Stimulated activated naive B cell treated with anti-CD40 and anti-IgM and Interleukin-4, amounts not matched to agents 10 μg/mL and 1 μg/mL and 100 μg/mL, for 72 hours (primary cell): ENCODE measurements around the gene MSMO1.

Experiments
- ATAC-seq, 2 donors: fragments of 150-1000 bp; cut with Tn5 transposase; replicated peaks; 2 replicates each; pipeline ENCODE4 v1.10.0; 2021; ENCODE audit warnings: moderate library complexity in 1 of 2
- DNase-seq: peaks from one replicate; pipeline ENCODE4 v3.0.0; 2021
- H3K27ac Mint-ChIP-seq: one replicate; pipeline ENCODE4 v1.8.0; 2022; ENCODE audit warnings: mild to moderate bottlenecking, mixed read lengths
- H3K27me3 Mint-ChIP-seq, 2 donors: one replicate each; pipeline ENCODE4 v1.8.0; 2022; ENCODE audit warnings: mixed read lengths in 2 of 2
- H3K36me3 Mint-ChIP-seq, 2 donors: one replicate each; pipeline ENCODE4 v1.8.0; 2022; ENCODE audit warnings: mixed read lengths in 2 of 2, mild to moderate bottlenecking in 1 of 2
- H3K4me1 Mint-ChIP-seq, 2 donors: one replicate each; pipeline ENCODE4 v1.8.0; 2022; ENCODE audit warnings: mixed read lengths in 2 of 2, mild to moderate bottlenecking in 1 of 2
- H3K4me3 Mint-ChIP-seq, 2 donors: one replicate each; pipeline ENCODE4 v1.8.0; 2022; ENCODE audit warnings: mild to moderate bottlenecking in 2 of 2, mixed read lengths in 2 of 2, moderate library complexity in 1 of 2
- H3K9me3 Mint-ChIP-seq, 2 donors: one replicate each; pipeline ENCODE4 v1.8.0; 2022; ENCODE audit warnings: mixed read lengths in 2 of 2, mild to moderate bottlenecking in 1 of 2

MSMO1 gene

GRCh38 chr4:165382640-165383039, 55.2 kb downstream of the MSMO1 start:
- H3K4me3 Mint-ChIP-seq, result no peak overlapping the region
- peaks cover 3 to 6% of the 10 kb centered on the region in 2 donors for H3K4me1 Mint-ChIP-seq
- DNase-seq (no peak), ATAC-seq (no peak)
- H3K36me3 Mint-ChIP-seq, result no peaks in the 10 kb centered on the region
- no peaks in the 10 kb centered on the region for H3K9me3 Mint-ChIP-seq
- H3K27me3 Mint-ChIP-seq, result peaks cover 20 to 55% of the 10 kb centered on the region in 2 donors
- H3K27ac Mint-ChIP-seq, result no peak overlapping the region

- H3K36me3 Mint-ChIP-seq, result no peaks in the 10 kb centered on the region
- H3K4me1 Mint-ChIP-seq, result peaks cover 3 to 4% of the 10 kb centered on the region in 2 donors
- H3K27ac Mint-ChIP-seq, result no peak overlapping the region
- H3K27me3 Mint-ChIP-seq, result peaks cover 30 to 55% of the 10 kb centered on the region in 2 donors
- ATAC-seq (no peak), DNase-seq (no peak)
- no peak overlapping the region for H3K4me3 Mint-ChIP-seq
- H3K9me3 Mint-ChIP-seq, result no peaks in the 10 kb centered on the region
Observed at GRCh38 chr4:165383591-165384073, 56.2 kb downstream of the MSMO1 start.

GRCh38 chr4:165384186-165384585, 56.7 kb downstream of the MSMO1 start:
- no peak overlapping the region for H3K27ac Mint-ChIP-seq
- DNase-seq (no peak), ATAC-seq (no peak)
- no peaks in the 10 kb centered on the region for H3K4me1 Mint-ChIP-seq
- H3K4me3 Mint-ChIP-seq, result no peak overlapping the region
- no peaks in the 10 kb centered on the region for H3K36me3 Mint-ChIP-seq
- no peaks in the 10 kb centered on the region for H3K9me3 Mint-ChIP-seq
- H3K27me3 Mint-ChIP-seq, result peaks cover 27 to 52% of the 10 kb centered on the region in 2 donors

GRCh38 chr4:165384598-165384997, 57.1 kb downstream of the MSMO1 start:
- H3K4me3 Mint-ChIP-seq, result no peak overlapping the region
- H3K4me1 Mint-ChIP-seq, result no peaks in the 10 kb centered on the region
- no peak for ATAC-seq
- no peaks in the 10 kb centered on the region for H3K9me3 Mint-ChIP-seq
- H3K27me3 Mint-ChIP-seq, result peaks cover 26 to 48% of the 10 kb centered on the region in 2 donors
- no peak for DNase-seq
- no peaks in the 10 kb centered on the region for H3K36me3 Mint-ChIP-seq
- no peak overlapping the region for H3K27ac Mint-ChIP-seq

GRCh38 chr4:165385126-165385525, 57.7 kb downstream of the MSMO1 start:
- H3K4me3 Mint-ChIP-seq, result no peak overlapping the region
- H3K36me3 Mint-ChIP-seq, result no peaks in the 10 kb centered on the region
- ATAC-seq (no peak), DNase-seq (no peak)
- H3K27ac Mint-ChIP-seq, result no peak overlapping the region
- H3K9me3 Mint-ChIP-seq, result no peaks in the 10 kb centered on the region
- H3K4me1 Mint-ChIP-seq, result no peaks in the 10 kb centered on the region
- H3K27me3 Mint-ChIP-seq, result peaks cover 26 to 44% of the 10 kb centered on the region in 2 donors

GRCh38 chr4:165386328-165386727, 58.9 kb downstream of the MSMO1 start:
- Mint-ChIP-seq H3K4me1 (no peaks in the 10 kb centered on the region), H3K27me3 (peaks cover 28 to 44% of the 10 kb centered on the region in 2 donors), H3K4me3 (no peak overlapping the region), H3K27ac (no peak overlapping the region), H3K36me3 (no peaks in the 10 kb centered on the region), H3K9me3 (no peaks in the 10 kb centered on the region)
- no peak for ATAC-seq
- DNase-seq, result no peak

- no peak overlapping the region for H3K4me3 Mint-ChIP-seq
- ATAC-seq, result no peak
- H3K27ac Mint-ChIP-seq, result no peak overlapping the region
- H3K27me3 Mint-ChIP-seq, result peaks cover 26 to 32% of the 10 kb centered on the region in 2 donors
- no peaks in the 10 kb centered on the region for H3K36me3 Mint-ChIP-seq
- no peak for DNase-seq
- H3K9me3 Mint-ChIP-seq, result no peaks in the 10 kb centered on the region
- H3K4me1 Mint-ChIP-seq, result no peaks in the 10 kb centered on the region
Observed at GRCh38 chr4:165388756-165389155, 61.3 kb downstream of the MSMO1 start.
